Hepatocyte (in vitro differentiated cells): ENCODE results near the gene FDXR. TPM values are rescaled to one million over a fixed set of nuclear protein-coding genes. Genes with fewer than 3 reads are reported as not detected.

Experiments used
- DNase-seq: peaks from one replicate; pipeline ENCODE4 v3.0.0-alpha.2; 2016; ENCODE audit warnings: low spot score
- H2AFZ ChIP-seq: fragments of 200-600 bp; sonication (generic); 2 replicates; pipeline ENCODE4 v1.6.0; 2016; ENCODE audit warnings: antibody characterized with exemption, mild to moderate bottlenecking
- H3K27ac ChIP-seq: fragments of 200-600 bp; sonication (generic); 2 replicates; pipeline ENCODE4 v1.5.1; 2016; ENCODE audit warnings: mild to moderate bottlenecking
- H3K27me3 ChIP-seq: fragments of 200-600 bp; sonication (generic); 2 replicates; pipeline ENCODE4 v1.6.1; 2016
- H3K36me3 ChIP-seq: fragments of 200-600 bp; sonication (generic); replicated peaks from 2 replicates; pipeline ENCODE4 v1.5.1; 2016; ENCODE audit warnings: low read depth; ENCODE audit not compliant: insufficient read depth
- H3K4me1 ChIP-seq: fragments of 200-600 bp; sonication (generic); 2 replicates; pipeline ENCODE4 v1.5.1; 2016; ENCODE audit warnings: mild to moderate bottlenecking, moderate library complexity; ENCODE audit not compliant: insufficient read depth
- H3K4me2 ChIP-seq: fragments of 200-600 bp; sonication (generic); 2 replicates; pipeline ENCODE4 v1.6.0; 2016
- H3K4me3 ChIP-seq: fragments of 200-600 bp; sonication (generic); 2 replicates; pipeline ENCODE4 v1.5.1; 2016; ENCODE audit warnings: mild to moderate bottlenecking
- H3K79me2 ChIP-seq: fragments of 200-600 bp; sonication (generic); 2 replicates; pipeline ENCODE4 v1.6.0; 2017; ENCODE audit warnings: mild to moderate bottlenecking
- H3K9me2 ChIP-seq: fragments of 200-600 bp; sonication (generic); replicated peaks from 2 replicates; pipeline ENCODE4 v1.6.0; 2017; ENCODE audit warnings: mild to moderate bottlenecking; ENCODE audit not compliant: insufficient read depth
- H3K9me3 ChIP-seq: fragments of 200-600 bp; sonication (generic); 2 replicates; pipeline ENCODE4 v1.5.1; 2016; ENCODE audit warnings: low read depth, mild to moderate bottlenecking
- H4K20me1 ChIP-seq: fragments of 200-600 bp; sonication (generic); 2 replicates; pipeline ENCODE4 v1.6.0; 2016; ENCODE audit warnings: mild to moderate bottlenecking; ENCODE audit not compliant: insufficient read depth, poor library complexity, severe bottlenecking
- EZH2 ChIP-seq: fragments of 200-600 bp; sonication (generic); IDR thresholded peaks from 2 replicates; pipeline ENCODE4 v1.6.1; 2016; ENCODE audit warnings: antibody characterized with exemption, mild to moderate bottlenecking, borderline replicate concordance
- EZH2phosphoT487 ChIP-seq: fragments of 200-600 bp; sonication (generic); IDR thresholded peaks from one replicate; pipeline ENCODE4 v1.6.1; 2018; ENCODE audit warnings: antibody characterized with exemption, mild to moderate bottlenecking, low read depth, moderate library complexity; ENCODE audit not compliant: unreplicated experiment, severe bottlenecking
- WGBS: methylation state at CpG from one replicate; pipeline ENCODE4 v1.1.6; 2016; ENCODE audit warnings: low lambda C conversion rate; ENCODE audit errors: missing lambda C conversion rate; 5-methylcytosine and 5-hydroxymethylcytosine counted together
- polyA plus RNA-seq: library from polyadenylated mRNA; unstranded; fragments of >200 nt; fragmentation: Nextera tagmentation; extraction: Ambion mirVana; gene quantifications from 2 replicates; pipeline ENCODE4 v1.2.1, GENCODE V29; 2016
- total RNA-seq: library from RNA; depleted of rRNA; stranded (reverse); fragments of >200 nt; gene quantifications from 2 replicates; pipeline ENCODE4 v1.2.3, GENCODE V29; 2014
- TF ChIP-seq, protein P1 (sequence below): fragments of 200-600 bp; sonication (generic); IDR thresholded peaks from 2 replicates; pipeline ENCODE4 v1.5.1; 2016; ENCODE audit warnings: antibody characterized with exemption, mild to moderate bottlenecking; ENCODE audit not compliant: poor library complexity

Gene FDXR
- total and polyA plus RNA-seq, 2 experiments from 2014 or later = 12.2 to 14.2 TPM

DNA sequence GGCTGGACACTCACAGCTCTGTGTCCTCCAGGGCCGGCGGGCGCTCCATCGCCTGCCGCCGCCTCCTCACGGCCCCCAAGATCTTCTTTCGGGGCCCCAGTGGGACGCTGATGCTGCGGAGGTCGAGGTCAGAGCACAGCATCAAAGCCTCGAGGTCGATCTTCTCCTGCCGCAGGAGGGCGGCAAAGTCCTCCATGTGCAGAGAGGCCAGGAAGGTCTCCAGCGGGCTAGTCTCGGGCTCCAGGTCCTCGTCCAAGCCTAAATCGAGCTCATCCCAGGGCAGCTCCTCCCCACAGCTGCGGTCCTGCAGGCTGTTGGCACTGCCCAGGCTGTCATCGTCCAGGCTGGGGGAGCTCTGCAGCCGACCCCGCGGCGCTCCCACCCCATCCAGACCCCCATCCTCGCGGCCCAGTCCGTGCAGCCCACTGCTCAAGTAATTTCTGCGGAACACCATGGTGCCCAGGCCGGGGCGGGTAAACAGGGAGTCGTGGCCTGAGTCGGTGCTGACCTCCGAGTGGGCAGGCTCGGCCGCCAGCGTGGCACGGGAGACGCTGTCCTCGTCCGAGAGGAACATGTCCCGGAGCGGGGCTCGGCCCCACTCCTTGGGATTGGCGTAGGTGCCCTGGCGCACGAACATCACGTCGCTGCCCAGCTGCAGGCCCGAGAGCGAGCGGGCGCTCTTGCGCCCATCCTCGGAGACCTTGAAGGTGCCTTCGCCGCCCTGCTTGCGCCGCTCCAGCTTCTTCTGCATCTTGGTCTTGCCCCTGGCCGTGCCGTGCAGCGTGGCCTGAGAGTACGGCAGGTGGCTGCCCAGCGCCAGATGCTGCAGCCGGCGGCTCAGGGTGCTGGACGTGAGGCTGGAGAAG, 46.9 kb upstream of the FDXR start:
- H3K27me3 ChIP-seq = peaks cover 23% of the 10 kb centered on the region

DNA sequence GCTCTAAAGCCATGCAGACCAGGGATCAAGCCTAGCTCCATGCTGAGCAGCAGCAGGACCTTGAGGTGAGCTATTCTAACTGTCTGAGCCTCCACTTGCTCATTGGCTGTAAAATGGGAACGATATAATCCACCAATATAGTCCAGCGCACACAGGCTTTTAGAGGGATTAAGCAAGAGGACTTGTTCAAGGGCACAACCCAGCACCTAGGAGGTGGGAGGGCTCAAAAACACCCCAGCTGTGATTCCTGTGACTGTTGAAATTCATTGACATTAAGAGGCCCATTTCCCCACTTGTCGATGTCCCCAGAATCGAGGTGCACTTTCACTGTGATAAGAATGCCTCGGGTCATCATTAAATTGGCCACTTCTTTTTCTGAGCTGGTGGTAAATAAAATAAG, 46.1 kb upstream of the FDXR start:
- DNase-seq = no peak
- peaks cover 19% of the 10 kb centered on the region for H3K4me1 ChIP-seq
- no peaks in the 10 kb centered on the region for H3K79me2 ChIP-seq
- no peaks in the 10 kb centered on the region for H3K36me3 ChIP-seq
- no peak overlapping the region for H3K4me2 ChIP-seq
- TF ChIP-seq EZH2phosphoT487 (no peak), EZH2 (no peak)
- TF ChIP-seq, protein P1, sequence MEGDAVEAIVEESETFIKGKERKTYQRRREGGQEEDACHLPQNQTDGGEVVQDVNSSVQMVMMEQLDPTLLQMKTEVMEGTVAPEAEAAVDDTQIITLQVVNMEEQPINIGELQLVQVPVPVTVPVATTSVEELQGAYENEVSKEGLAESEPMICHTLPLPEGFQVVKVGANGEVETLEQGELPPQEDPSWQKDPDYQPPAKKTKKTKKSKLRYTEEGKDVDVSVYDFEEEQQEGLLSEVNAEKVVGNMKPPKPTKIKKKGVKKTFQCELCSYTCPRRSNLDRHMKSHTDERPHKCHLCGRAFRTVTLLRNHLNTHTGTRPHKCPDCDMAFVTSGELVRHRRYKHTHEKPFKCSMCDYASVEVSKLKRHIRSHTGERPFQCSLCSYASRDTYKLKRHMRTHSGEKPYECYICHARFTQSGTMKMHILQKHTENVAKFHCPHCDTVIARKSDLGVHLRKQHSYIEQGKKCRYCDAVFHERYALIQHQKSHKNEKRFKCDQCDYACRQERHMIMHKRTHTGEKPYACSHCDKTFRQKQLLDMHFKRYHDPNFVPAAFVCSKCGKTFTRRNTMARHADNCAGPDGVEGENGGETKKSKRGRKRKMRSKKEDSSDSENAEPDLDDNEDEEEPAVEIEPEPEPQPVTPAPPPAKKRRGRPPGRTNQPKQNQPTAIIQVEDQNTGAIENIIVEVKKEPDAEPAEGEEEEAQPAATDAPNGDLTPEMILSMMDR = no peak
- no peak overlapping the region for H3K4me3 ChIP-seq
- 86% methylated on average over 5 of the region's 5 CpGs for WGBS
- no peak overlapping the region for H2AFZ ChIP-seq
- H4K20me1 ChIP-seq = no peaks in the 10 kb centered on the region
- no peak overlapping the region for H3K27ac ChIP-seq
- H3K9me2 ChIP-seq = no peaks in the 10 kb centered on the region
- H3K27me3 ChIP-seq = peaks cover 15% of the 10 kb centered on the region
- no peaks in the 10 kb centered on the region for H3K9me3 ChIP-seq

More for the DNA sequence above, 46.9 kb upstream of the FDXR start:
- Histone ChIP-seq H3K79me2 (no peaks in the 10 kb centered on the region), H3K9me2 (no peaks in the 10 kb centered on the region), H3K9me3 (no peaks in the 10 kb centered on the region), H2AFZ (no peak overlapping the region), H3K4me2 (no peak overlapping the region), H4K20me1 (no peaks in the 10 kb centered on the region), H3K4me3 (no peak overlapping the region), H3K36me3 (no peaks in the 10 kb centered on the region), H3K4me1 (peaks cover 20% of the 10 kb centered on the region), H3K27ac (no peak overlapping the region)
- no peak for TF ChIP-seq EZH2phosphoT487
- TF ChIP-seq, protein P1 = peak; percentile 14
- no peak for DNase-seq
- 89% methylated on average over 62 of the region's 67 CpGs for WGBS

DNA sequence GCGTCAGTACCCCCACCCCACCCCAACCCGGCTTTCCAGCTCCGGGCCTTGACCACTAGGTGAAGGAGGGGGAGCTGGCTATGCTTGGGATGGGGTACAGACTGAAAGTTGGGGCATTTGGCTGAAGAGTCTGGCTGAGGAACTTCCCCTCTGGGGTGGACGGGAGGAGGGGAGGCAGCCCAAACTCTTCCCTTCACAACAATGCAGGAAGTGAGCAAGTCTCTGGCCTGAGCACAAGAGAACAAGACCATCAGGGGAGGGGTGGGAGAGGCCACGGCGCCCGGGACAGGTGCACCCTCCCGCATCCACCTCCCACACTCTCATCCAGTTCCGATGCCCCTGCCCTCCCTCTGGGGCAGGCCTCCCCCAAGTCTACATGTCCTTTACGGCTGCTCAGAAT, 44.6 kb upstream of the FDXR start:
- H3K9me3 ChIP-seq = no peaks in the 10 kb centered on the region
- H3K27ac ChIP-seq = no peak overlapping the region
- no peaks in the 10 kb centered on the region for H3K36me3 ChIP-seq
- no peak for DNase-seq
- no peak overlapping the region for H3K4me3 ChIP-seq
- no peak overlapping the region for H2AFZ ChIP-seq
- no peak overlapping the region for H3K4me2 ChIP-seq
- H3K9me2 ChIP-seq = no peaks in the 10 kb centered on the region
- peaks cover 8% of the 10 kb centered on the region for H3K4me1 ChIP-seq
- TF ChIP-seq EZH2 (no peak), EZH2phosphoT487 (no peak)
- TF ChIP-seq, protein P1 = no peak
- no peaks in the 10 kb centered on the region for H3K79me2 ChIP-seq
- 86% methylated on average over 8 of the region's 10 CpGs for WGBS
- peaks cover 3% of the 10 kb centered on the region for H3K27me3 ChIP-seq
- H4K20me1 ChIP-seq = no peaks in the 10 kb centered on the region
